ENCODE measurements around the gene TMEM120B.

Gene TMEM120B

DNA sequence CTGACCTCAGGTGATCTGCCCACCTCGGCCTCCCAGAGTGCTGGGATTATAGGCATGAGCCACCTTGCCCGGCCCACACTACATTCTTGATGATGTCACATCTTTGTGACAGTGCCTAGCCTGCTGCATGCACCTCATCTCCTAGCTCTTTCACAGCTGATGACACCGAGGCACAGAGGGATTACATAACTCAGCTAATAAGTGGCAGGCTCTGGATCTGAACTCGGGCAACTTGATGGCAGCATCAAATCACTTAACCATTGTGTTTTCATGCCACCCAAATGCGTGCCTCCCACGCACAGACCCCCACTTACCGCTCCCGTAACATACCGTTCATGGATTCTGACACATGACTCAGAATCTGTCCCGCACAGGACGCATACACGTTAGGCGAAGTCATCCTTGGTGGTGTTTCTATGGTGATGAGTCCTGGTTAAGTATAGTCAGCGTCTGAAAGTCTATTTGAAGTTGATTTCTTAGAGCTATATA, 7.4 kb downstream of the TMEM120B start:
- FAIRE-seq = no peak
- TF ChIP-seq, protein P1, sequence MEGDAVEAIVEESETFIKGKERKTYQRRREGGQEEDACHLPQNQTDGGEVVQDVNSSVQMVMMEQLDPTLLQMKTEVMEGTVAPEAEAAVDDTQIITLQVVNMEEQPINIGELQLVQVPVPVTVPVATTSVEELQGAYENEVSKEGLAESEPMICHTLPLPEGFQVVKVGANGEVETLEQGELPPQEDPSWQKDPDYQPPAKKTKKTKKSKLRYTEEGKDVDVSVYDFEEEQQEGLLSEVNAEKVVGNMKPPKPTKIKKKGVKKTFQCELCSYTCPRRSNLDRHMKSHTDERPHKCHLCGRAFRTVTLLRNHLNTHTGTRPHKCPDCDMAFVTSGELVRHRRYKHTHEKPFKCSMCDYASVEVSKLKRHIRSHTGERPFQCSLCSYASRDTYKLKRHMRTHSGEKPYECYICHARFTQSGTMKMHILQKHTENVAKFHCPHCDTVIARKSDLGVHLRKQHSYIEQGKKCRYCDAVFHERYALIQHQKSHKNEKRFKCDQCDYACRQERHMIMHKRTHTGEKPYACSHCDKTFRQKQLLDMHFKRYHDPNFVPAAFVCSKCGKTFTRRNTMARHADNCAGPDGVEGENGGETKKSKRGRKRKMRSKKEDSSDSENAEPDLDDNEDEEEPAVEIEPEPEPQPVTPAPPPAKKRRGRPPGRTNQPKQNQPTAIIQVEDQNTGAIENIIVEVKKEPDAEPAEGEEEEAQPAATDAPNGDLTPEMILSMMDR (IDR thresholded peaks at IDR 0.05; ENCODE audit: insufficient read depth, missing control alignments) = no peak
- no peak for DNase-seq (ENCODE audit: insufficient read length, low spot score)

DNA sequence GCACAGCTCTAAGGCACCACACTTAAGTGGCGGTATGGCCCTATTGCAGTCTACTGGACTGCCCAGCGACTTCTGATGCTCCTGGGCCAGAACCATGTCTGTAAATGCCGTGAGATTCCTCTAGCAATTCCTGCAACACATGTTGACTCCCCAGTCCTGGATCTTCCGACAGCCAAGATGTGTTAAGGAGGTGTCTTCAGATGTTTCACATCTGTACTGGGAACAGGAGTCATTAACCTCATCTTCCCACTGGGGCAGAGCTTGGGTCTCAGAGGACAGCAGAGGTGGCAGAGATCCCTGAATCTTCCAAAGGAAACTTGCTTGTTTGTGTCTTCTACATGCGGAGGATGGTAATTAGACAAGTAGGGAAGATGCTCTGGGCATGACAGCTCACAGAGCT, 8.2 kb downstream of the TMEM120B start:
- TF ChIP-seq, protein P1 (IDR thresholded peaks at IDR 0.05; ENCODE audit: insufficient read depth, missing control alignments) = no peak
- FAIRE-seq = no peak
- no peak for DNase-seq (ENCODE audit: insufficient read length, low spot score)

DNA sequence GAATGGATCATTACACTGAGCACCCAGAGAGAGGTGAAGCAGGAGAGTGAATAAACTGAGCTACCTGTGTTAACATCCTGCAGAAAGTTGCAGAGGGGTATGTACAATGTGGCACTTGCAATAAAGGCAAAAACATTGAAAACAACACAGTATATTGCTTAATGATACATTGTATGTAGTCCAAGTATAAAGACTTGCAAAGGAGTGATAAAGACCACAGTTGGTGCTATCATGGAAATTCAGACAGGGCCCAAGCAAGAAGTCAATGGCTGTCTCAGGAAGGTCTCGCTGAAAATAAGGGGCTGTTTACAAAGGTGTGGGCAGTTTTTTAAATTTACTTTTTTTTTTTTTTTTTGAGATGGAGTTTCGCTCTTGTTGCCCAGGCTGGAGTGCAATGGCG, 10.0 kb downstream of the TMEM120B start:
- DNase-seq (ENCODE audit: insufficient read length, low spot score) (no peak), FAIRE-seq (no peak)
- TF ChIP-seq, protein P1 (IDR thresholded peaks at IDR 0.05; ENCODE audit: insufficient read depth, missing control alignments) = no peak

DNA sequence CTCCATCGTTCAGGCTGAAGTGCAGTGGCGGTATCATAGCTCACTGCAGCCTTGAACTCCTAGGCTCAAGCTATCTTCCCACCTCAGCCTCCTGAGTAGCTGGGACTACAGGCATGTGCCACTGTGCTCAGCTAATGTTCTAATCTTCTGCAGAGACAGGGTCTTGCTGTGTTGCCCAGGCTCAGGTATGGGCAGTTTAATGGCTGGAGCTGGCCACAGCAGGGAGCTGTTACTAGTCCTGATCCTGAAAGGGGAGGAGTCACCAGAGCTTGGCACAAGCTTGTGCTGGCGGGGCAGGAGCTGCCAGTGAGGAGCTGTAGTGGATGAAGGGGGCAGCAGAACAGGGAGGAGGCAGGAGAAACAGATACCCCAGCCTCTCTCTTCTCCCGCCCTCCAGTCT, 10.6 kb downstream of the TMEM120B start:
- DNase-seq (ENCODE audit: insufficient read length, low spot score) = no peak
- TF ChIP-seq, protein P1 (IDR thresholded peaks at IDR 0.05; ENCODE audit: insufficient read depth, missing control alignments) = no peak
- FAIRE-seq = no peak

DNA sequence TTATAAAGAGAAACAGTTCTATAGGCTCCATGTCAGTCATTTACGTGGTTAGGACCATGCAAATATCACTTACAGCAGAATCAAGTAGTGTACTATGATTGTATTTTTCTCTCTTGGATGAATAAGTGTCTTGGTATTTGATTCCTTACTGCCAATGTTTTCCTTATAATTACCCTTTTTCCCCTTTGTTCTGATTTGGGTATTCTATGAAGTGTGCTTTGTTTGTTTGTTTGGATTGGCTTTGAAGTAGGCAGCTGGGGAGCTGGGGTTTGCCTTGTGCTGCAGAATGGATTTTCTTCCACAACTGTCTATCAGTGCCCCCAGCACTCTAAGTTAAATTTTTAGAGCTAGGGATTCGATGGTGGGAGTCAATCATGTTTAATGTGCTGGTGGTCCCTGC, 12.4 kb downstream of the TMEM120B start:
- no peak for FAIRE-seq
- DNase-seq (ENCODE audit: insufficient read length, low spot score) = no peak
- TF ChIP-seq, protein P1 (IDR thresholded peaks at IDR 0.05; ENCODE audit: insufficient read depth, missing control alignments) = no peak

DNA sequence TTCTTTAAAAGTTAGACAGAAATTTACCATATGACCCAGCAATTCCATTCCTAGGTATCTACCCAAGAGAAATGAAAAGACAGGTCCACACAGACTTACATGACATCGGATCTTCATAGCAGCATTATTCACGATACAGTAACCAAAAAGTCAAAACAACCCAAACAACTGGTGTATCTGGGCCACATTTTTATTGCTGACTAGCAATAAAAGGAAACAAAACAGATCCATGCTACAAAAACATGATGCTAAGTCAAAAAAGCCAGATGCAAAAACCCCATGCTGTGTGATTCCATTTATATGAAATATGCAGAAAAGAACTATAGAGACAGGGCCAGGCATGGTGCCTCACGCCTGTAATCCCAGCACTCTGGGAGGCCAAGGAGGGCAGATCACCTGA, 12.9 kb downstream of the TMEM120B start:
- no peak for DNase-seq (ENCODE audit: insufficient read length, low spot score)
- FAIRE-seq = no peak
- TF ChIP-seq, protein P1 (IDR thresholded peaks at IDR 0.05; ENCODE audit: insufficient read depth, missing control alignments) = no peak

DNA sequence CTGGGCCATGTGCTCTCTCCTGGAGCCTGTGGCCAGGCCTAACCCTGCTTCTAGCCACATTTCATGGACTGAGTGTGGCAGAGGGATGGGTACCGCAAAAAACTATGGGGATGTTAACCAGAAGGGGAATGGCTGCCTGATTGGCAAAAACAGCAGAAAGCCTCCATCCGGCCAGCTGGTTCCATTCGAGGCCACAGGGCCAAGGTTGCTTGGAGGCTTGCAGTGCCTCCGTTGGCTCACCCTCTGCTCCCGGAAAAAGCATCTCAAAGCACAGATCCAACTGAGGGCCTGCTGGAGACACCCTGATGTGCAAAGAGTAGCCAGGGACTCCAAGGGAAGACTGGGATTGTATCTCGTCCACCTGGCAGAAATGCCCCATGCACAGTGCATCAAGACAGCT, 16.5 kb downstream of the TMEM120B start:
- TF ChIP-seq, protein P1 (IDR thresholded peaks at IDR 0.05; ENCODE audit: insufficient read depth, missing control alignments) = no peak
- no peak for DNase-seq (ENCODE audit: insufficient read length, low spot score)
- FAIRE-seq = no peak
